Measurements from ENCODE around the gene TPST2. TPM values are rescaled to one million over a fixed set of nuclear protein-coding genes. Genes with fewer than 3 reads are reported as not detected.
A peak's percentile ranks its signal among the peaks of the same experiment; 100 is the strongest.

Gene TPST2
- total RNA-seq, 4 donors from 2014 or later = 32.3 to 110 (median 65.4) TPM

DNA sequence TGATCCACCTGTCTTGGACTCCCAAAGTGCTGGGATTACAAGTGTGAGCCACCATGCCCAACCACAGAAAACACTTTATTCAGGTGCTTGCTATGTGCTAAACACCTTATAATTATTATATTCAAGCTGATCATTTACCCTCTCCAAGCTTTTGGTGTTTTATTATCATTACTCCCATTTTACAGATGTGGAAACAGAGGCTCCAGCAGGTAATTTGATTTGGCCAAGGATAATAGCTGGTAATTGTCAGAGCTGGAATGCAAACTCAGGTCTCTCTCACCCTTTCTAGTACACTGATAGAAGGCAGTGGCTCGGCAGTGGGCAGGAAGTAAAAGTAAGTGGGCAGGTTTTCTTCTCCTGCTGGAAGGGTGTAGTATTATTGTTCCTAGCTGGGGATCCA is 3.8 kb upstream of the TPST2 start:
- no peaks in the 10 kb centered on the region for H3K36me3 ChIP-seq
- H3K4me1 ChIP-seq = peaks cover 4 to 11% of the 10 kb centered on the region in 2 donors
- no peaks in the 10 kb centered on the region for H3K9me3 ChIP-seq
- no peak overlapping the region for H3K4me3 ChIP-seq
- no peak overlapping the region for H3K27ac ChIP-seq
- intact Hi-C loops (cut with DNase I; ENCODE audit: low total_unique reads) (no loop called here), in situ Hi-C loops (cut with MboI; ENCODE audit: low sequenced_read_pairs in 4 of 4) (no loop called here)
- ATAC-seq (no peak), DNase-seq (no peak)
- no peak for TF ChIP-seq POLR2A (IDR thresholded peaks at IDR 0.05)
- TF ChIP-seq, protein P1, sequence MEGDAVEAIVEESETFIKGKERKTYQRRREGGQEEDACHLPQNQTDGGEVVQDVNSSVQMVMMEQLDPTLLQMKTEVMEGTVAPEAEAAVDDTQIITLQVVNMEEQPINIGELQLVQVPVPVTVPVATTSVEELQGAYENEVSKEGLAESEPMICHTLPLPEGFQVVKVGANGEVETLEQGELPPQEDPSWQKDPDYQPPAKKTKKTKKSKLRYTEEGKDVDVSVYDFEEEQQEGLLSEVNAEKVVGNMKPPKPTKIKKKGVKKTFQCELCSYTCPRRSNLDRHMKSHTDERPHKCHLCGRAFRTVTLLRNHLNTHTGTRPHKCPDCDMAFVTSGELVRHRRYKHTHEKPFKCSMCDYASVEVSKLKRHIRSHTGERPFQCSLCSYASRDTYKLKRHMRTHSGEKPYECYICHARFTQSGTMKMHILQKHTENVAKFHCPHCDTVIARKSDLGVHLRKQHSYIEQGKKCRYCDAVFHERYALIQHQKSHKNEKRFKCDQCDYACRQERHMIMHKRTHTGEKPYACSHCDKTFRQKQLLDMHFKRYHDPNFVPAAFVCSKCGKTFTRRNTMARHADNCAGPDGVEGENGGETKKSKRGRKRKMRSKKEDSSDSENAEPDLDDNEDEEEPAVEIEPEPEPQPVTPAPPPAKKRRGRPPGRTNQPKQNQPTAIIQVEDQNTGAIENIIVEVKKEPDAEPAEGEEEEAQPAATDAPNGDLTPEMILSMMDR (IDR thresholded peaks at IDR 0.05 in 4 of 5, conservative IDR thresholded peaks at IDR 0.05 in 1 of 5) = no peak
- H3K27me3 ChIP-seq = no peaks in the 10 kb centered on the region

DNA sequence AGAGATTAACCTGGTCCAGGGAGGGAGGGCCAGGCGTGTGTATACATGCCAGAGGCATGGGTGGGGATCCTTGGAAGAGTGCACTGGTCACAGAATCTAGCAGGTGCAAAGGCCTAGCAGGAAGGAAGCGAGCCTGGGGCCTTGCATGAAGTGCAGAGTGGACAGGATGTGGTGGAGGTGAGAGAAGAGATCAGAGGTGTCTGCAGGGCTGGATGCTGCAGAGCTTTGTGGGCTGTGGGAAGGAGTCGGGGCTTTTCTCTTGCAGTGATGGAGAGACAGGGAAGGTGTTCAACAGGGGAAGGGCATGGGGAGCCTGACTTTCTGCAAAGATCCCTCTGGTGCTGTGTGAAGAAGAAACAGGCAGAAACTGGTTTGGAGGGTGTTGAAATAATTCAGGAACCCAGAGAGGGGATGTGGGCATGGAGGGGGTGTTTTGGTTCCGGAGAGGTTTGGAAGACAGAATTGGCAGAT is 2.5 kb upstream of the TPST2 start:
- no peak overlapping the region for H3K4me3 ChIP-seq
- DNase-seq (no peak), ATAC-seq (no peak)
- in situ Hi-C loops (cut with MboI; ENCODE audit: low sequenced_read_pairs in 4 of 4) = no loop called here
- TF ChIP-seq POLR2A (IDR thresholded peaks at IDR 0.05) = no peak
- TF ChIP-seq, protein P1 (IDR thresholded peaks at IDR 0.05 in 4 of 5, conservative IDR thresholded peaks at IDR 0.05 in 1 of 5) = no peak
- no peaks in the 10 kb centered on the region for H3K27me3 ChIP-seq
- no peaks in the 10 kb centered on the region for H3K9me3 ChIP-seq
- H3K36me3 ChIP-seq = no peaks in the 10 kb centered on the region
- no peak overlapping the region for H3K27ac ChIP-seq
- intact Hi-C loops (cut with DNase I; ENCODE audit: low total_unique reads) = no loop called here
- peaks cover 12 to 15% of the 10 kb centered on the region in 2 donors for H3K4me1 ChIP-seq

DNA sequence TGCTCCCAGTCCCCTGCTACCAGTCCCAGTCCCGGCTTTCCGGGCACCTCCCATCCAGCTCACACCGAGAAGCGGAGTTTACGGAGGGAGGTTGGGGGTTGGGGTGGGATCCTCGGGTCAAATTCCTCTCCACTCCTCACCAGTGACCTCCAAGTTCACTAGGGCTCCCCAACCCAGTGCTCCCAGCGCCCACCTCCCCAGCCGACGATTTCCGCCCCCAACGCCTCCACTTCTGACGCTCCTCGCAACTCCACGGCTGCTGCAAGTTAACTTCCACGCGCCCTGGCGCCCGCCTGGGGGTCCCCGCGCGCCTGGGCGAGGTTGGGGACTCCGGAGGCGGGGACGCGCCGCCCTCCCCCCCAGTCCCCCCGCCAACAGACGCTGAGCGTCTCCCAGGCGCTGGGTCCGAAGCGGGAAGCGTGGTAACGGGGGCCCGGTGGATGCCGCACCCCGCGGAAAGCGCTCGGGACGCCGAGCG is 526 bp downstream of the TPST2 start:
- peak overlapping the region; percentile 81 to 98 (median 96) for H3K4me3 ChIP-seq
- TF ChIP-seq, protein P1 (IDR thresholded peaks at IDR 0.05 in 4 of 5, conservative IDR thresholded peaks at IDR 0.05 in 1 of 5) = no peak
- no peak for TF ChIP-seq POLR2A (IDR thresholded peaks at IDR 0.05)
- H3K4me1 ChIP-seq = peaks cover 21 to 25% of the 10 kb centered on the region in 2 donors
- no peaks in the 10 kb centered on the region for H3K27me3 ChIP-seq
- H3K9me3 ChIP-seq = no peaks in the 10 kb centered on the region
- DNase-seq (no peak), ATAC-seq (peak; percentile 15 to 34)
- peak overlapping the region; percentile 93 to 97 (median 94) for H3K27ac ChIP-seq
- intact Hi-C loops (cut with DNase I; ENCODE audit: low total_unique reads) (no loop called here), in situ Hi-C loops (cut with MboI; ENCODE audit: low sequenced_read_pairs in 4 of 4) (loop anchor here in 3 of 4 donors (10.0 kb wide), 2 partner anchors 95 to 105 kb away; partner anchors contain the start of genes HPS4 (in 2 of the 3) and SRRD (in 2 of the 3))
- no peaks in the 10 kb centered on the region for H3K36me3 ChIP-seq

DNA sequence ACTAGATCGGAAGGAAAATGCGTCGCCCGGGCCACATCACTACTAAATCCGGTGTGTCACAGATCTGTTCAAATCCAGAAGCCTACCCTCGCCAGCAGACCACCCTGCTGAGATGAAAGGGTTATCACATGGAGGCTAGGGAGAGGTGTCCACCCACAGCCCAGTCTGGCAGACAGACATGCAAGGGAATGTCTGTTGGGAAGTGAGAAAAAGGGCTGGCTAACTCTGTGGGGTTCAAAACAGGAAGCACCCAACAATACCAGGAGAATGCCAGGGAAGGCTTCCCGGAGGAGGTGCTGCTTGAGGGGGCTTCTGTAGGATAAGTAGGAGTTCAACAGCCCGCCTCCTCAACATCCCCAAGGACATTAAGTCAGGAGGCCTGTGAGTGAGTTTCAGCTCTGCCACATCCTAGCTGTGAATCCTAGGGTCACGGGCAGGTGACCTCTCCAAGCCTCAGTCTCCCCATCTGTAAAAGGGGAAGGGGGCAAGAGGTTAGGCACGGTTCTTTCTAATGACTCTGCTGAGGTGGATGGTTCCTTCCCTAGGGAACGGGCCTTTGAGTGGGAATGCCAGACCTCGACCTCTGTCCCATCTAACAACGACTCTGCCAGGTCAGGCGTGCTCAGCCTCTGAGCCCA is 1.1 kb downstream of the TPST2 start:
- Histone ChIP-seq H3K27ac (peak overlapping the region; percentile 93 to 97 (median 94)), H3K36me3 (no peaks in the 10 kb centered on the region)

More for the DNA sequence above, 1.1 kb downstream of the TPST2 start:
- in situ Hi-C loops (cut with MboI; ENCODE audit: low sequenced_read_pairs in 4 of 4) = loop anchor here in 3 of 4 donors (10.0 kb wide), 2 partner anchors 94 to 104 kb away; partner anchors contain the start of genes HPS4 (in 2 of the 3) and SRRD (in 2 of the 3)
- intact Hi-C loops (cut with DNase I; ENCODE audit: low total_unique reads) = no loop called here
- DNase-seq = peak; percentile 21 to 34
- H3K4me1 ChIP-seq = peaks cover 21 to 30% of the 10 kb centered on the region in 2 donors
- no peak for ATAC-seq
- TF ChIP-seq POLR2A (IDR thresholded peaks at IDR 0.05) = no peak
- TF ChIP-seq, protein P1 (IDR thresholded peaks at IDR 0.05 in 4 of 5, conservative IDR thresholded peaks at IDR 0.05 in 1 of 5) = no peak
- no peaks in the 10 kb centered on the region for H3K9me3 ChIP-seq
- H3K4me3 ChIP-seq = peak overlapping the region; percentile 81 to 98 (median 96)
- no peaks in the 10 kb centered on the region for H3K27me3 ChIP-seq
